Peyer's patch (tissue), 4 donors: ENCODE results near the gene PARD6A.

Experiments used
- POLR2A ChIP-seq, 2 donors: fragments of 450-650 bp; IDR thresholded peaks; one replicate each; pipeline ENCODE4 v1.5.1; 2017; ENCODE audit warnings: antibody characterized with exemption in 2 of 2, mild to moderate bottlenecking in 2 of 2, moderate library complexity in 2 of 2
- TF ChIP-seq, protein P1 (sequence below), 6 experiments: fragments of 450-650 bp in 4 of 6; fragments of 200-600 bp in 2 of 6; sonication (generic) in 1 of 6; IDR thresholded peaks; one replicate each; pipeline ENCODE4 v1.5.1; 2017 to 2019; ENCODE audit warnings: antibody characterized with exemption in 6 of 6, mild to moderate bottlenecking in 3 of 6, moderate library complexity in 1 of 6

DNA sequence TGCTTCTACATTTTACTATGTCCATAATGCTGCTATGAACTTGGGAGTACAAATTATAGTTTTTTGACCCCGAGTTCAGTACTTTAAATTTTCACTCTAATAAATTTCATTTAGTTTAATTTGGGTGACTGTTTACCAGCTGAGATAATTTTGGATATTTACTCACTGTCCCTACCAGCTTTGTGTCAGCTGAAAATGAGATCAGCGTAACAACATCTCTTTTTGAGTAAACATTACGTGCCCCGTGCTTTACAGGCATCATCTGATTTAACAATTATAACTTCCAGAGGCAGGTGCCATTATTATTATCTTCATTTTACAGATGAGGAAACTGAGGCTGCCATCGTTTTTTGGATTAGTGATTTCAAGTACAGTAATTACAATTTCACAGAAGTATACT, 43.4 kb downstream of the PARD6A start:
- TF ChIP-seq, protein P1, sequence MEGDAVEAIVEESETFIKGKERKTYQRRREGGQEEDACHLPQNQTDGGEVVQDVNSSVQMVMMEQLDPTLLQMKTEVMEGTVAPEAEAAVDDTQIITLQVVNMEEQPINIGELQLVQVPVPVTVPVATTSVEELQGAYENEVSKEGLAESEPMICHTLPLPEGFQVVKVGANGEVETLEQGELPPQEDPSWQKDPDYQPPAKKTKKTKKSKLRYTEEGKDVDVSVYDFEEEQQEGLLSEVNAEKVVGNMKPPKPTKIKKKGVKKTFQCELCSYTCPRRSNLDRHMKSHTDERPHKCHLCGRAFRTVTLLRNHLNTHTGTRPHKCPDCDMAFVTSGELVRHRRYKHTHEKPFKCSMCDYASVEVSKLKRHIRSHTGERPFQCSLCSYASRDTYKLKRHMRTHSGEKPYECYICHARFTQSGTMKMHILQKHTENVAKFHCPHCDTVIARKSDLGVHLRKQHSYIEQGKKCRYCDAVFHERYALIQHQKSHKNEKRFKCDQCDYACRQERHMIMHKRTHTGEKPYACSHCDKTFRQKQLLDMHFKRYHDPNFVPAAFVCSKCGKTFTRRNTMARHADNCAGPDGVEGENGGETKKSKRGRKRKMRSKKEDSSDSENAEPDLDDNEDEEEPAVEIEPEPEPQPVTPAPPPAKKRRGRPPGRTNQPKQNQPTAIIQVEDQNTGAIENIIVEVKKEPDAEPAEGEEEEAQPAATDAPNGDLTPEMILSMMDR (IDR thresholded peaks at IDR 0.05): no peak
- no peak for TF ChIP-seq POLR2A (IDR thresholded peaks at IDR 0.05)
